ENCODE measurements around the gene ACAT1. TPM values are rescaled to one million over a fixed set of nuclear protein-coding genes. Genes with fewer than 3 reads are reported as not detected.
"Not testable (repeated sequence)": the region's sequence is repeated elsewhere in the genome, so short reads cannot be mapped to it uniquely, and the experiment has no call there.

The ACAT1 gene
- total RNA-seq, 2 donors from 2014 or later: 15.8 to 18.8 TPM

DNA sequence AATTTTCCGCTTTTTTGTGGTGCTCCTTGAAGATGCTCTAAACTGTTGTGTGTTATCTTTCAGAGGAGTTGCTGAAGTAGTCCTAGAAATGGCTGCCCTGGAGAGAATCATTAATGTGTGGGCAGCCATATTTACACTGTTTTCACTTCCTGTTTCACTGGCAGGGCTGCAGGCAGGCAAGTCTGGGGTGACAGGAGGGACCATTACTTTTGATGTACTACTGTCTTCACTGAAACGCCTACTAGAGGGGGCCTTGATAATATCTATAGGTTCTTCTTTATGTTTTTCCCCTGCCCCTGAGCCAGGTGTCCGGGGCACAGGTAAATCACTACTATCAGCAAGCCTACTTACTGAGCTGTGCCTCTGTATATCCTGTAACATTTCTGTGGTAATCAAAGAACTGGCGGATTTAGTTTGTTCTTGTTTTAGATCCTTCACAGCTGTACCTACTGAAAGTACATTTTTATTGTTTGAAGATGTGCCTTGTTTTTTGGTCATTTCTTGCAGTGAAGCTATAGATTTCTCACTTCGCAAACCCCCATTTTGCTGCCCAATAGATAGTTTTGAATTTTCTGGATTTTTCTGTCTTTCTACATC lies 39.7 kb downstream of the ACAT1 start:
- Histone ChIP-seq H3K27me3 (ENCODE audit: control insufficient read depth, insufficient read depth, low read length, poor library complexity, severe bottlenecking) (no peaks in the 10 kb centered on the region), H3K9me3 (ENCODE audit: control insufficient read depth, low read length) (no peaks in the 10 kb centered on the region), H3K4me1 (ENCODE audit: control insufficient read depth, insufficient read depth, low read length) (no peaks in the 10 kb centered on the region), H3K9ac (ENCODE audit: extremely low read depth, low read length, poor library complexity, severe bottlenecking) (no peak overlapping the region), H3K4me3 (ENCODE audit: low read length) (no peak overlapping the region), H3K36me3 (ENCODE audit: control insufficient read depth, insufficient read depth, low read length) (peaks cover 83% of the 10 kb centered on the region), H3K27ac (ENCODE audit: low read depth, low read length) (no peak overlapping the region)
- DNase-seq: no peak
- H3K4me3 Mint-ChIP-seq: no peak overlapping the region
- H3K27ac Mint-ChIP-seq: no peak overlapping the region
- TF ChIP-seq, protein P1, sequence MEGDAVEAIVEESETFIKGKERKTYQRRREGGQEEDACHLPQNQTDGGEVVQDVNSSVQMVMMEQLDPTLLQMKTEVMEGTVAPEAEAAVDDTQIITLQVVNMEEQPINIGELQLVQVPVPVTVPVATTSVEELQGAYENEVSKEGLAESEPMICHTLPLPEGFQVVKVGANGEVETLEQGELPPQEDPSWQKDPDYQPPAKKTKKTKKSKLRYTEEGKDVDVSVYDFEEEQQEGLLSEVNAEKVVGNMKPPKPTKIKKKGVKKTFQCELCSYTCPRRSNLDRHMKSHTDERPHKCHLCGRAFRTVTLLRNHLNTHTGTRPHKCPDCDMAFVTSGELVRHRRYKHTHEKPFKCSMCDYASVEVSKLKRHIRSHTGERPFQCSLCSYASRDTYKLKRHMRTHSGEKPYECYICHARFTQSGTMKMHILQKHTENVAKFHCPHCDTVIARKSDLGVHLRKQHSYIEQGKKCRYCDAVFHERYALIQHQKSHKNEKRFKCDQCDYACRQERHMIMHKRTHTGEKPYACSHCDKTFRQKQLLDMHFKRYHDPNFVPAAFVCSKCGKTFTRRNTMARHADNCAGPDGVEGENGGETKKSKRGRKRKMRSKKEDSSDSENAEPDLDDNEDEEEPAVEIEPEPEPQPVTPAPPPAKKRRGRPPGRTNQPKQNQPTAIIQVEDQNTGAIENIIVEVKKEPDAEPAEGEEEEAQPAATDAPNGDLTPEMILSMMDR (conservative IDR thresholded peaks at IDR 0.05): no peak
- H3K36me3 Mint-ChIP-seq (ENCODE audit: low read depth): peaks cover 45% of the 10 kb centered on the region
- H3K9me3 Mint-ChIP-seq: no peaks in the 10 kb centered on the region
- WGBS, 2 experiments (ENCODE audit: insufficient coverage in 1 of 2, insufficient read length in 1 of 2): 99 to 100% methylated on average over 3 to 5 of the region's 5 CpGs
- H3K4me1 Mint-ChIP-seq: no peaks in the 10 kb centered on the region
- no peaks in the 10 kb centered on the region for H3K27me3 Mint-ChIP-seq (ENCODE audit: insufficient read depth)

DNA sequence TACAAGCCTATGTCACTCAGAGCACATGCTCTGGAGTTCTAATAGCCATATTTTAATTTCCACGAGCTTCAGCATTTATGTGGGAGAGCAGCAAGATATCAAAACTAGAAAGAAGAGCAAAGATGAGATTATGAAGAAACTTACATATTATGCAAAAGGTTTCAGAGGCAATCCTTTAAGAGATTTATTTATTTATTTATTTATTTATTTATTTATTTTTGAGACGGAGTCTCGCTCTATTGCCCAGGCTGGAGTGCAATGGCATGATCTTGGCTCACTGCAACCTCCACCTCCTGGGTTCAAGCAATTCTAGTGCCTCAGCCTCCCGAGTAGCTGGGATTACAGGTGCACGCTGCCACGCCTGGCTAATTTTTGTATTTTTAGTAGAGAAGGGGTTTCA lies 41.5 kb downstream of the ACAT1 start:
- not testable (repeated sequence) for H3K4me3 ChIP-seq (ENCODE audit: low read length); H3K4me1 Mint-ChIP-seq; H3K9ac ChIP-seq (ENCODE audit: extremely low read depth, low read length, poor library complexity, severe bottlenecking); DNase-seq; H3K27ac ChIP-seq (ENCODE audit: low read depth, low read length); H3K4me1 ChIP-seq (ENCODE audit: control insufficient read depth, insufficient read depth, low read length); H3K9me3 ChIP-seq (ENCODE audit: control insufficient read depth, low read length); H3K4me3 Mint-ChIP-seq; H3K27ac Mint-ChIP-seq; H3K9me3 Mint-ChIP-seq; H3K27me3 ChIP-seq (ENCODE audit: control insufficient read depth, insufficient read depth, low read length, poor library complexity, severe bottlenecking); H3K27me3 Mint-ChIP-seq (ENCODE audit: insufficient read depth)
- WGBS, 2 experiments (ENCODE audit: insufficient coverage in 1 of 2, insufficient read length in 1 of 2): 67 to 82% methylated on average over 5 to 6 of the region's 6 CpGs
- peaks cover 47% of the 10 kb centered on the region for H3K36me3 Mint-ChIP-seq (ENCODE audit: low read depth)
- peaks cover 82% of the 10 kb centered on the region for H3K36me3 ChIP-seq (ENCODE audit: control insufficient read depth, insufficient read depth, low read length)

DNA sequence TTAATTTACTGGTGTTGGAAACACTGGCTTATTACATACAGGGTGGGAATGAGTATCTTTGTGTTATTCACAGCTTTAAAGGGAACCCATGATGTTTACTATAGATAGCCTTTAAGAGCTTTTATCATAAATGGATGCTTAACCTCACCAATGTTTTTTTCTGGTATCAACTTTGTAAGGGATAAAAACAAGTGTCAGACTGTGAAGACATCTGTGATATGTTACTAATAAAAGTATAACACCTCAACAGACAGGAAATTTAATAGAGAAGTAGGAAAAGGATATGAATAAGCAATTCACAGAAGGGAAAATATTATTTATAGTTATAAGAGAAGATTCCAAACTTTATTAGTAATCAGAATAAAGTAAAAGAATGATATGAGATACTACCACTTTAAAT lies 46.3 kb downstream of the ACAT1 start:
- Histone ChIP-seq H3K27ac (ENCODE audit: low read depth, low read length) (no peak overlapping the region), H3K36me3 (ENCODE audit: control insufficient read depth, insufficient read depth, low read length) (peaks cover 79% of the 10 kb centered on the region), H3K4me1 (ENCODE audit: control insufficient read depth, insufficient read depth, low read length) (no peaks in the 10 kb centered on the region), H3K9ac (ENCODE audit: extremely low read depth, low read length, poor library complexity, severe bottlenecking) (no peak overlapping the region), H3K27me3 (ENCODE audit: control insufficient read depth, insufficient read depth, low read length, poor library complexity, severe bottlenecking) (no peaks in the 10 kb centered on the region), H3K9me3 (ENCODE audit: control insufficient read depth, low read length) (no peaks in the 10 kb centered on the region), H3K4me3 (ENCODE audit: low read length) (no peak overlapping the region)
- Mint-ChIP-seq H3K27me3 (ENCODE audit: insufficient read depth) (no peaks in the 10 kb centered on the region), H3K9me3 (no peaks in the 10 kb centered on the region), H3K27ac (no peak overlapping the region), H3K4me1 (no peaks in the 10 kb centered on the region), H3K4me3 (no peak overlapping the region), H3K36me3 (ENCODE audit: low read depth) (peaks cover 52% of the 10 kb centered on the region)
- TF ChIP-seq, protein P1 (conservative IDR thresholded peaks at IDR 0.05): no peak
- no peak for DNase-seq

DNA sequence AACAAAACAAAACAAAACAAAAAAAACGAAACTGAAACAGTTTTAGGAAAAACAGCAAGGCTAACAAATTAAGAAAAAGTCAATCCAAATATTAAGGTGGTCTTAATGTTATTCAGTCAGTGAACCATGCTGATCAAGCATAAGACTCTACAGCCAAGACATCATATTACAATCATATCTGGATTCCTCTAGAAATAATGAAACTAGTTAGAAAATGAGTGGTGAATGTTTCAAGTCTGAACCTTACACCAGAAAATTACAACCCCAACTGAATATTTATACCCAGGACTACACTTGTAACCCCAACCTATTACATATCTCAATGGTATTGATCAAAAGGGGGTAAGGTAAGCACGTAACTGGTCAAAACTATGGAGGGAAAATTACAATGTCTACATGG lies 48.8 kb downstream of the ACAT1 start:
- Mint-ChIP-seq H3K27ac (no peak overlapping the region), H3K4me3 (no peak overlapping the region), H3K36me3 (ENCODE audit: low read depth) (peaks cover 67% of the 10 kb centered on the region), H3K27me3 (ENCODE audit: insufficient read depth) (no peaks in the 10 kb centered on the region), H3K4me1 (no peaks in the 10 kb centered on the region), H3K9me3 (no peaks in the 10 kb centered on the region)
- Histone ChIP-seq H3K36me3 (ENCODE audit: control insufficient read depth, insufficient read depth, low read length) (peaks cover 88% of the 10 kb centered on the region), H3K4me1 (ENCODE audit: control insufficient read depth, insufficient read depth, low read length) (no peaks in the 10 kb centered on the region), H3K9ac (ENCODE audit: extremely low read depth, low read length, poor library complexity, severe bottlenecking) (no peak overlapping the region), H3K27ac (ENCODE audit: low read depth, low read length) (no peak overlapping the region), H3K27me3 (ENCODE audit: control insufficient read depth, insufficient read depth, low read length, poor library complexity, severe bottlenecking) (no peaks in the 10 kb centered on the region), H3K9me3 (ENCODE audit: control insufficient read depth, low read length) (no peaks in the 10 kb centered on the region), H3K4me3 (ENCODE audit: low read length) (no peak overlapping the region)
- no peak for DNase-seq
- 79% methylated on average over 2 of the region's 2 CpGs; no CpG with 5 or more reads in 1 of the 2 experiments for WGBS, 2 experiments (ENCODE audit: insufficient coverage in 1 of 2, insufficient read length in 1 of 2)
- TF ChIP-seq, protein P1 (conservative IDR thresholded peaks at IDR 0.05): no peak
